Vagina (tissue), 2 donors: ENCODE data around the gene LRRC74A. TPM values are rescaled to one million over a fixed set of nuclear protein-coding genes. Genes with fewer than 3 reads are reported as not detected.

Experiments used
- DNase-seq, 2 donors: peaks; one replicate each; pipeline ENCODE4 v3.0.0-alpha.2; 2017; ENCODE audit errors: extremely low spot score in 2 of 2
- H3K27ac ChIP-seq: fragments of 200-600 bp; sonication (generic); one replicate; pipeline ENCODE4 v1.5.1; 2019
- H3K27me3 ChIP-seq: fragments of 200-600 bp; sonication (generic); one replicate; pipeline ENCODE4 v1.5.1; 2019
- H3K36me3 ChIP-seq, 2 donors: fragments of 200-600 bp; sonication (generic); one replicate each; pipeline ENCODE4 v1.5.1; 2017 to 2019
- H3K4me1 ChIP-seq: fragments of 200-600 bp; sonication (generic); one replicate; pipeline ENCODE4 v1.5.1; 2019
- H3K4me3 ChIP-seq, 2 donors: fragments of 200-600 bp; sonication (generic); 1 replicate in 1 of 2; 2 replicates in 1 of 2; pipeline ENCODE4 v1.5.1; 2016 to 2019
- H3K9me3 ChIP-seq: fragments of 200-600 bp; sonication (generic); one replicate; pipeline ENCODE4 v1.5.1; 2019
- POLR2A ChIP-seq, 2 donors: fragments of 450-650 bp; IDR thresholded peaks; one replicate each; pipeline ENCODE4 v1.6.1; 2017; ENCODE audit warnings: antibody characterized with exemption in 2 of 2, mild to moderate bottlenecking in 2 of 2, moderate library complexity in 2 of 2
- POLR2AphosphoS5 ChIP-seq, 2 donors: sonication (generic); formaldehyde crosslinking; IDR thresholded peaks; one replicate each; pipeline ENCODE4 v1.9.0; 2017; ENCODE audit warnings: antibody characterized with exemption in 2 of 2, mild to moderate bottlenecking in 2 of 2, low read depth in 1 of 2; ENCODE audit not compliant: insufficient read depth in 1 of 2
- intact Hi-C: fragments of 100-400 bp; cut with DNase I; formaldehyde crosslinking; loops from one replicate; pipeline ENCODE4 v1.15.1; 2023
- total RNA-seq: library from RNA; depleted of rRNA; stranded (reverse); fragments of >200 nt; gene quantifications from one replicate; pipeline ENCODE4 v1.2.3, GENCODE V29; 2016
- TF ChIP-seq, protein P1 (sequence below), 3 experiments: fragments of 450-650 bp in 2 of 3; fragments of 200-600 bp in 1 of 3; sonication (generic) in 1 of 3; IDR thresholded peaks; one replicate each; pipeline ENCODE4 v1.5.1; 2017 to 2019; ENCODE audit warnings: antibody characterized with exemption in 3 of 3, mild to moderate bottlenecking in 2 of 3, moderate library complexity in 2 of 3

The LRRC74A gene
- total RNA-seq, 1 donor from 2014 or later = not detected

DNA sequence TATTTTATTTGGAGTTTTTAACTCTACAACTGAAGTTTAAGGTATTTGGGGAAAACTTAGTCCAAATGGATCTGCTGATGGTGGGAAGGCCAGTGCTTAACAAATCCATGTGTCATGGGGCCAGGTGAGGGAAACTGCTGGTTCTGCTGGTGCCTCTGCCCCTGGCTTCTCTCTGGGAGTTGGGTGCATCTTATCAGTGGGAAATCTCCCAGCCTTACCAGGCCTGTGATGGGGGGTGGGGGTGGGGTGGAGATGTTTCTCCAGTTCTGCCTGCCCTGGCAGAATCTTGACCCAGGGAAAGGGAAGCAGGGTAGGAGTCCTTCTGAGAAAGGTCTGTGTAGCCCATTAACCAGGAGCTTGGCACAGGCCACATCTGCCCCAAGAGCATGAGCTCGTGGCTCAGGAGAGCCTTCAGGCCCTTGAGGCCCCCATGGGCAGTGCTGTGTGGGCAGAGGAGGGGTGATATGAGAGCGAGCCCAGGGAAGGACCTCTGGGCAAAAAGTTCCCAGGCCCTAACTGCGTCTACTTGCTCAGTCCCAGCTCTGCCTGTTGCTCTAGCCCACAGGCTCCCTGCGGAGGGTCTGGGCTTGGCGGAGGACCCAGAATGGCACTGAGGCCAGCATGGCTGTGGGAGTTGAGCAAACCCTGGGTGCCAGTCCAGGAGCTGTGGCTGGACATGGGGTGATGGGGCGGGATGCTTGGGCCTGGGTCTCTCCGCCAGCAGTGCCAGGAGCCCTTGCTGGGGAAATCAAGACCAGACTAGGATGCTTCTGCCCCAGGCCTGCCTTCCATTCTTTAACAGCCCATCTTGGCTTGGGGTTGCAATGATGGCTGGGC lies 46.8 kb upstream of the LRRC74A start:
- H3K9me3 ChIP-seq = no peaks in the 10 kb centered on the region
- H3K4me3 ChIP-seq = no peak overlapping the region
- DNase-seq = peak; percentile 52 to 74
- intact Hi-C loops = no loop called here
- TF ChIP-seq, protein P1, sequence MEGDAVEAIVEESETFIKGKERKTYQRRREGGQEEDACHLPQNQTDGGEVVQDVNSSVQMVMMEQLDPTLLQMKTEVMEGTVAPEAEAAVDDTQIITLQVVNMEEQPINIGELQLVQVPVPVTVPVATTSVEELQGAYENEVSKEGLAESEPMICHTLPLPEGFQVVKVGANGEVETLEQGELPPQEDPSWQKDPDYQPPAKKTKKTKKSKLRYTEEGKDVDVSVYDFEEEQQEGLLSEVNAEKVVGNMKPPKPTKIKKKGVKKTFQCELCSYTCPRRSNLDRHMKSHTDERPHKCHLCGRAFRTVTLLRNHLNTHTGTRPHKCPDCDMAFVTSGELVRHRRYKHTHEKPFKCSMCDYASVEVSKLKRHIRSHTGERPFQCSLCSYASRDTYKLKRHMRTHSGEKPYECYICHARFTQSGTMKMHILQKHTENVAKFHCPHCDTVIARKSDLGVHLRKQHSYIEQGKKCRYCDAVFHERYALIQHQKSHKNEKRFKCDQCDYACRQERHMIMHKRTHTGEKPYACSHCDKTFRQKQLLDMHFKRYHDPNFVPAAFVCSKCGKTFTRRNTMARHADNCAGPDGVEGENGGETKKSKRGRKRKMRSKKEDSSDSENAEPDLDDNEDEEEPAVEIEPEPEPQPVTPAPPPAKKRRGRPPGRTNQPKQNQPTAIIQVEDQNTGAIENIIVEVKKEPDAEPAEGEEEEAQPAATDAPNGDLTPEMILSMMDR (IDR thresholded peaks at IDR 0.05) = no peak
- TF ChIP-seq POLR2A (IDR thresholded peaks at IDR 0.05) (no peak), POLR2AphosphoS5 (IDR thresholded peaks at IDR 0.05; ENCODE audit: insufficient read depth in 1 of 2, low read depth in 1 of 2) (no peak)
- H3K27ac ChIP-seq = no peak overlapping the region
- peaks cover 0 to 10% of the 10 kb centered on the region in 2 donors for H3K36me3 ChIP-seq
- H3K4me1 ChIP-seq = peaks cover 22% of the 10 kb centered on the region
- no peaks in the 10 kb centered on the region for H3K27me3 ChIP-seq

DNA sequence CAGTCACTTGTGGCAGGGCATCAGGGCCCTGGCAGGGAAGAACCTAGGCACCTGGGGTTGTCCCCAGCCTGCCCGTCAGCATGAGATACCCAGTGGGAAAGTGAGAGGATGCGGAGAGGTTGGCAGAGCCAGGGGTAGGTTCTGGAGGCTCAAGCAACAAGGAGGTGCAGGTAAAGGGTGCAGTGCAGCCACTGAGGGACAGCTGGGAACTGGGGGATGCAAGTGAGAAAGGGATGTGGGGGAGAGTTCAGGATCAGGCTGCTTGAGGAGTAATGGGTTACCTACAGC lies 46.2 kb upstream of the LRRC74A start:
- Histone ChIP-seq H3K36me3 (peaks cover 0 to 10% of the 10 kb centered on the region in 2 donors), H3K9me3 (no peaks in the 10 kb centered on the region), H3K4me1 (peaks cover 20% of the 10 kb centered on the region), H3K27me3 (no peaks in the 10 kb centered on the region), H3K4me3 (no peak overlapping the region), H3K27ac (no peak overlapping the region)
- no peak for DNase-seq
- no peak for TF ChIP-seq POLR2AphosphoS5 (IDR thresholded peaks at IDR 0.05; ENCODE audit: insufficient read depth in 1 of 2, low read depth in 1 of 2)
- TF ChIP-seq, protein P1 (IDR thresholded peaks at IDR 0.05) = no peak
- TF ChIP-seq POLR2A (IDR thresholded peaks at IDR 0.05) = no peak
- intact Hi-C loops = no loop called here

DNA sequence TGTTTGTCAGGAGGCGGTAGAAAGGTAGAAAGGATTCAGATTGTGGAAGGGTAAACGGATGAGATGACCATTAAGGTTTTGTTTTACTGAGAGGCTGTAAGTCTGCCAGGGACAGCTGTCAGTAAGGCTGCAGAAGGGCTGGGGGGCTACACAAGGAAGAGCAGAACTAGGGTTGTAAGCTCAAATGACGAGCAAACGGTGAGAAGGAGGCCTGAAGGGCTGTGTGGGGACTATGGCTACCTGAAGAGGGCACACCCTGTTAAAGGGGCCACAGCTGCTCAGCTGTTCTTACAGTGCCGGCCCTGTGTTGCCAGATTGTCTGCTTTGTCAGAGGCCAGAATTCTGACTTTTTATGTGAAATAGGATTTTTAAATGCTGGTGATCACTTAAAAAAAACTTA lies 45.8 kb upstream of the LRRC74A start:
- Histone ChIP-seq H3K27me3 (no peaks in the 10 kb centered on the region), H3K4me1 (peaks cover 20% of the 10 kb centered on the region), H3K36me3 (peaks cover 0 to 10% of the 10 kb centered on the region in 2 donors), H3K27ac (no peak overlapping the region), H3K9me3 (no peaks in the 10 kb centered on the region), H3K4me3 (no peak overlapping the region)
- peak in 1 of 2 donors; percentile 64 for DNase-seq
- intact Hi-C loops = no loop called here
- TF ChIP-seq POLR2A (IDR thresholded peaks at IDR 0.05) (no peak), POLR2AphosphoS5 (IDR thresholded peaks at IDR 0.05; ENCODE audit: insufficient read depth in 1 of 2, low read depth in 1 of 2) (no peak)
- TF ChIP-seq, protein P1 (IDR thresholded peaks at IDR 0.05) = no peak

DNA sequence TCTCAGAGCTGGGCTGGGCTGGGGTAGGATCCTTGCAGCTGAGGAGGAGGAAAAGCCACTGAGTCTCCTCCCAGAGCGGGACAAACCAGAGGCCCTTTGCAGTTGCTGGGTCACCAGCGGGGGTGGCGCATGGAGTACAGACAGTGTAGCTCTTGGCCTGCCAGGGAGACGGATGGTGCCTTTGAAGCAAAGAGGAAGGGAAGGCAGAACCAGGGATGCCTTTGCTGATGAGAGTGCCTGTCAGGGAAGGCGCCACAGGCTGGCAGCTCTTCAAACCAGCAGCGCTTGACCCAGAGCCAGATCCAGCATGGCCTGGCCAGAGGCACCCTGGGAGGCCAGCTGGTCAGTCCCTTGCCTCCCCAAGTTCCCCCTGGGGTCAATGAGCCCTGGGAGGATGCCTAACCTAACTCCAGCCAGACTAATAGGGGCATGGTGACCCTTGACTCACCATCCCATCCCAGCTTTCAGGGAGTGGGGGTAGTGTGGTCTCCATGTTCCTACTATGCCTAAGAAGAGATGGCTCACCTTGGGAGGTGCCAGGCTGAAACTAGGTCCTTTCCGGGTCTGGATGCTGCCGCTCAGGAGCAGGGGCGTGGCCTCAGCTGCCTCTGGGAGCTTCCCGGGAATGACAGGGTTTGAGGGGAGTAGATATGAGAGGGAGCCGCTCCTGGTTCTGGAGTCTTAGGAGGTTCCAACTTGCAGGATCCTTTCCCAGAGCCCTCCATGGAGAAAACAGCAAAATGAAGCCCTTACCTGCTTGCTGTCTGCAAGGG lies 45.1 kb upstream of the LRRC74A start:
- intact Hi-C loops = no loop called here
- TF ChIP-seq POLR2A (IDR thresholded peaks at IDR 0.05) (no peak), POLR2AphosphoS5 (IDR thresholded peaks at IDR 0.05; ENCODE audit: insufficient read depth in 1 of 2, low read depth in 1 of 2) (no peak)
- TF ChIP-seq, protein P1 (IDR thresholded peaks at IDR 0.05) = no peak
- Histone ChIP-seq H3K4me1 (peaks cover 20% of the 10 kb centered on the region), H3K4me3 (no peak overlapping the region), H3K9me3 (no peaks in the 10 kb centered on the region), H3K27me3 (no peaks in the 10 kb centered on the region), H3K36me3 (peaks cover 0 to 15% of the 10 kb centered on the region in 2 donors), H3K27ac (no peak overlapping the region)
- DNase-seq = peak in 1 of 2 donors; percentile 58
